Thyroid gland (tissue), 4 donors: ENCODE measurements around the gene GGTA1. TPM values are rescaled to one million over a fixed set of nuclear protein-coding genes. Genes with fewer than 3 reads are reported as not detected.

ENCODE experiments used
- DNase-seq, 2 donors: peaks; one replicate each; pipeline ENCODE4 v3.0.0-alpha.2; 2019
- H3K27ac ChIP-seq, 3 donors: fragments of 200-600 bp; sonication (generic); 1 replicate in 2 of 3; 2 replicates in 1 of 3; pipeline ENCODE4 v1.5.1; 2016 to 2019; ENCODE audit warnings: mild to moderate bottlenecking in 1 of 3, moderate library complexity in 1 of 3
- H3K27me3 ChIP-seq: fragments of 200-600 bp; sonication (generic); one replicate; pipeline ENCODE4 v1.5.1; 2019
- H3K36me3 ChIP-seq, 2 donors: fragments of 200-600 bp; sonication (generic); one replicate each; pipeline ENCODE4 v1.5.1; 2016 to 2019
- H3K4me1 ChIP-seq, 2 donors: fragments of 200-600 bp; sonication (generic); one replicate each; pipeline ENCODE4 v1.5.1; 2017 to 2019
- H3K4me3 ChIP-seq, 3 donors: fragments of 200-600 bp; sonication (generic); replicated peaks in 1 of 3; 1 replicate in 2 of 3; 2 replicates in 1 of 3; pipeline ENCODE4 v1.5.1; 2016; ENCODE audit warnings: mild to moderate bottlenecking in 1 of 3
- H3K9me3 ChIP-seq: fragments of 200-600 bp; sonication (generic); one replicate; pipeline ENCODE4 v1.5.1; 2017
- POLR2A ChIP-seq, 2 donors: fragments of 450-650 bp; IDR thresholded peaks; one replicate each; pipeline ENCODE4 v1.6.1; 2017; ENCODE audit warnings: antibody characterized with exemption in 2 of 2, mild to moderate bottlenecking in 2 of 2, moderate library complexity in 1 of 2
- WGBS, 2 donors: methylation state at CpG; one replicate each; pipeline ENCODE4 v1.1.5; 2017; 5-methylcytosine and 5-hydroxymethylcytosine counted together
- intact Hi-C: fragments of 100-400 bp; cut with DNase I; formaldehyde crosslinking; loops from one replicate; pipeline ENCODE4 v1.15.1; 2023
- total RNA-seq, 4 donors: library from RNA; depleted of rRNA; stranded (reverse); fragments of >200 nt; gene quantifications; one replicate each; pipeline ENCODE4 v1.2.3, GENCODE V29; 2016
- TF ChIP-seq, protein P1 (sequence below), 6 experiments: fragments of 200-600 bp in 3 of 6; fragments of 450-650 bp in 3 of 6; sonication (generic) in 3 of 6; IDR thresholded peaks; one replicate each; pipeline ENCODE4 v1.5.1; 2016 to 2019; ENCODE audit warnings: antibody characterized with exemption in 6 of 6, mild to moderate bottlenecking in 2 of 6, inconsistent platforms in 1 of 6, moderate library complexity in 1 of 6

The GGTA1 gene
- total RNA-seq, 4 donors from 2014 or later, result 5.5 to 18.4 (median 7.9) TPM

DNA sequence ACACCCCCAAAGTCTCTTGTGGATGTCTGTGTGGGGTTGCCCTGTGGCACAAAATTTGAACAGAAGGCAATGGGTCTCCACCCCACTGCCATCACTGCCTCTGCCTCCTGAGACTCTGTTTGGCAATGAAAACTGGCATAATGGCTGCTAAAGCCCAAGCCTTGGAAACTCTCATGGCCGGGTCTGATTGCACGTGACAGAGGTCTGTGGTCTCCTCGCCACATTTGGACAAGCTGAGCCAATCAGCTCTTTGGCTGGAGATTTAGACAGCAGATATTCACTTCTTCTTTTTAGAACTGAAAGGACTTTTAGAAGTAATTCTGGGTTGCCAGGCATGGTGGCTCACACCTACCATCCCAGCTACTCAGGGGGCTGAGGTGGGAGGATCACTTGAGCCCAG lies 5.5 kb downstream of the GGTA1 start:
- 54 to 78% methylated on average over 3 of the region's 3 CpGs for WGBS, 2 donors
- no peak for DNase-seq
- Histone ChIP-seq H3K4me3 (no peak overlapping the region), H3K4me1 (peaks cover 8 to 15% of the 10 kb centered on the region in 2 donors), H3K27me3 (no peaks in the 10 kb centered on the region), H3K36me3 (no peaks in the 10 kb centered on the region), H3K9me3 (no peaks in the 10 kb centered on the region), H3K27ac (no peak overlapping the region)
- TF ChIP-seq POLR2A (IDR thresholded peaks at IDR 0.05), result no peak
- TF ChIP-seq, protein P1, sequence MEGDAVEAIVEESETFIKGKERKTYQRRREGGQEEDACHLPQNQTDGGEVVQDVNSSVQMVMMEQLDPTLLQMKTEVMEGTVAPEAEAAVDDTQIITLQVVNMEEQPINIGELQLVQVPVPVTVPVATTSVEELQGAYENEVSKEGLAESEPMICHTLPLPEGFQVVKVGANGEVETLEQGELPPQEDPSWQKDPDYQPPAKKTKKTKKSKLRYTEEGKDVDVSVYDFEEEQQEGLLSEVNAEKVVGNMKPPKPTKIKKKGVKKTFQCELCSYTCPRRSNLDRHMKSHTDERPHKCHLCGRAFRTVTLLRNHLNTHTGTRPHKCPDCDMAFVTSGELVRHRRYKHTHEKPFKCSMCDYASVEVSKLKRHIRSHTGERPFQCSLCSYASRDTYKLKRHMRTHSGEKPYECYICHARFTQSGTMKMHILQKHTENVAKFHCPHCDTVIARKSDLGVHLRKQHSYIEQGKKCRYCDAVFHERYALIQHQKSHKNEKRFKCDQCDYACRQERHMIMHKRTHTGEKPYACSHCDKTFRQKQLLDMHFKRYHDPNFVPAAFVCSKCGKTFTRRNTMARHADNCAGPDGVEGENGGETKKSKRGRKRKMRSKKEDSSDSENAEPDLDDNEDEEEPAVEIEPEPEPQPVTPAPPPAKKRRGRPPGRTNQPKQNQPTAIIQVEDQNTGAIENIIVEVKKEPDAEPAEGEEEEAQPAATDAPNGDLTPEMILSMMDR (IDR thresholded peaks at IDR 0.05), result no peak
- intact Hi-C loops, result no loop called here

DNA sequence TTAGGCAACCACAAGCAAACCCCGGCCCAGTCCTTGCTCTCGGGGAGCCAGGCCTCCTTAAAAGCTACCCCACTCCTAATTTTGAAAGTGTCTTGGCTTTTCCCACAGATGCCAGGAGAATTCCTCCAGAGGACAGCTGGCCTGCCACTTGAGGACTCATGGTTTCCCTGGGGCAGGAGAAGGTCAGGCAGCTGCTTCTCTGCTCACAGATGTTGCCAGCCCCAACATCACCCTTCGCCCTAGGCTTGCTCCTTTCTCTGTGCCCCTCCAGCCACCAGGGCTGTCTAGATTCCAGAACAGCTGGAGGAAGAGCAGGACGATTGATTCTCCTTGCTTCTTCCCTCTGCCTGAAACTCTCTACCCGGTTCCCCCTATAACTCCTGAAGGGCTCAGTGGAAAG lies 8.5 kb downstream of the GGTA1 start:
- Histone ChIP-seq H3K4me1 (peaks cover 0 to 3% of the 10 kb centered on the region in 2 donors), H3K27ac (no peak overlapping the region), H3K4me3 (no peak overlapping the region), H3K27me3 (no peaks in the 10 kb centered on the region), H3K9me3 (no peaks in the 10 kb centered on the region), H3K36me3 (no peaks in the 10 kb centered on the region)
- intact Hi-C loops, result no loop called here
- no peak for TF ChIP-seq POLR2A (IDR thresholded peaks at IDR 0.05)
- TF ChIP-seq, protein P1 (IDR thresholded peaks at IDR 0.05), result no peak
- no peak for DNase-seq
- 78 to 86% methylated on average over 5 of the region's 5 CpGs for WGBS, 2 donors

DNA sequence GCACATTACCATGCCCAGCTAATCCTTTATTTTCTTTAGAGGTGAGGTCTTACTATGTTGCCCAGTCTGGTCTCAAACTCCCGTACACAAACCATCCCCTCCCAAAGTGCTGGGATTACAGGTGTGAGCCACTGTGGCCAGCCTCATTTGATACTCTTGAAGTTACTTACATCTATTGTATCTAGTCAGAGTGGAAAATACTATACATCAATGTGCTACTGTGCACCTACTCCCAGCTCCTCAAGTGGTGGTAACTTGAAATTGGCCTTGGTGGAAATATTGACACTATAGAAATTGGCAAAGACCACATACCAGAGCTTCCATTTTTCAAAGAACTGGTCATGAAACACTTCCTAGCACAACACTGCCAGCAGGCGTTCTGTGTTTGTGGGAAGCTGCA lies 10.3 kb downstream of the GGTA1 start:
- WGBS, 2 donors, result 75 to 80% methylated on average over 2 of the region's 2 CpGs
- H3K4me1 ChIP-seq, result peaks cover 3% of the 10 kb centered on the region in 2 donors
- no peak for DNase-seq
- H3K27ac ChIP-seq, result no peak overlapping the region
- intact Hi-C loops, result no loop called here
- TF ChIP-seq POLR2A (IDR thresholded peaks at IDR 0.05), result no peak
- TF ChIP-seq, protein P1 (IDR thresholded peaks at IDR 0.05), result no peak
- H3K9me3 ChIP-seq, result no peaks in the 10 kb centered on the region
- no peak overlapping the region for H3K4me3 ChIP-seq
- no peaks in the 10 kb centered on the region for H3K27me3 ChIP-seq
- H3K36me3 ChIP-seq, result no peaks in the 10 kb centered on the region

DNA sequence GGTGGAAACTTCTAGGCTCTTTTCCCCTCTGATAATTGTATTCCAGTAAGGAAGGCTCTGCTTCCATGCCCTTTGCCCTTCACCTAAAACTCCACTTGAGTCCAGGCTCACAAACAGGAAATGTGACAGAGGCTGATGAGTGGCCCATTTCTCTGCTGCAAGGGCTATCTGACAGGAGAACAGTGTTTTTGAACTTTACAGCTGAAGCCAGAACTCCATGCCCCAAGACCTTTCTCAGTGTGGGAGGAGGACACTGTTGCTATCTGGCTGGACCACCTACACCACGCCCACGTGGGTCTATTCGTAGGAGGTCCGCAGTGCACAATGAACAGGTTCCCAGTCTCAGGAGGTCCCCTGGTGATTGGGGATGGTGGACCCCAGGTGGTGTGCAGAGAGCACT lies 13.6 kb downstream of the GGTA1 start:
- peaks cover 3% of the 10 kb centered on the region in 2 donors for H3K4me1 ChIP-seq
- no peak overlapping the region for H3K4me3 ChIP-seq
- H3K27me3 ChIP-seq, result no peaks in the 10 kb centered on the region
- no peaks in the 10 kb centered on the region for H3K9me3 ChIP-seq
- H3K27ac ChIP-seq, result peak overlapping the region in 1 of 3 donors; percentile 30
- no peaks in the 10 kb centered on the region for H3K36me3 ChIP-seq
- no peak for DNase-seq
- WGBS, 2 donors, result 50 to 94% methylated on average over 1 to 4 of the region's 4 CpGs
- TF ChIP-seq, protein P1 (IDR thresholded peaks at IDR 0.05), result no peak
- TF ChIP-seq POLR2A (IDR thresholded peaks at IDR 0.05), result no peak
- intact Hi-C loops, result no loop called here

DNA sequence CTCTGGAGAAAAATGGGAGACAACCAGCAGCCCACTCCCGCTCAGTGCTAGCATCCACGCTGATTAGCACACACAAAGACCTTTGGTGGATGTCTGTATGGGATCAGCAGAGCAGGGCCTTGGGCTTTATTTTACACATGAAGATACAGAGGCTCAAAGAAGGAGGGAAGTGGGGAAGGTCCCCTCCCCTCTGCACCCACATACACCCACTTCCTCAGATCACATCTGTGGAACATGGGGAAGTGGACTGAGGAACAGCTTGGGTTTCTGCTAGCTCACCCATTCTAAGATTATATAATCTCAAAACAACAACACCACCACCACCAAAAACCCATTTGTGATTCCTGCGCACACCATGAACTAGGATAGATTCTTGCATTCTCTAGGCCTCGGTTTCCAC lies 14.0 kb downstream of the GGTA1 start:
- Histone ChIP-seq H3K4me1 (peaks cover 3% of the 10 kb centered on the region in 2 donors), H3K9me3 (no peaks in the 10 kb centered on the region), H3K36me3 (no peaks in the 10 kb centered on the region), H3K27ac (peak overlapping the region in 1 of 3 donors; percentile 51), H3K27me3 (no peaks in the 10 kb centered on the region), H3K4me3 (no peak overlapping the region)
- intact Hi-C loops, result no loop called here
- no peak for DNase-seq
- no peak for TF ChIP-seq POLR2A (IDR thresholded peaks at IDR 0.05)
- TF ChIP-seq, protein P1 (IDR thresholded peaks at IDR 0.05), result no peak
- 88 to 91% methylated on average over 4 of the region's 4 CpGs for WGBS, 2 donors
